GM23338 (cell line): ENCODE measurements around the gene YWHAQ. TPM values are rescaled to one million over a fixed set of nuclear protein-coding genes. Genes with fewer than 3 reads are reported as not detected.

Experiments used
- ATAC-seq: fragments of 200-7000 bp; cut with Tn5 transposase; 3 replicates; pipeline ENCODE4 v1.9.1; 2020
- DNase-seq: peaks from one replicate; pipeline ENCODE4 v3.0.0-alpha.2; 2015; ENCODE audit warnings: low spot score
- H2AFZ ChIP-seq: fragments of 200-600 bp; sonication (generic); 2 replicates; pipeline ENCODE4 v1.8.0; 2016; ENCODE audit warnings: antibody characterized with exemption, mild to moderate bottlenecking, moderate library complexity
- H3F3A ChIP-seq: fragments of 200-600 bp; sonication (generic); replicated peaks from 2 replicates; pipeline ENCODE4 v1.8.0; 2017; ENCODE audit warnings: antibody characterized with exemption, mixed run types, low read depth
- H3K27ac ChIP-seq: fragments of 200-600 bp; sonication (generic); 2 replicates; pipeline ENCODE4 v1.6.1; 2016; ENCODE audit warnings: low read depth
- H3K27me3 ChIP-seq: fragments of 200-600 bp; sonication (generic); 2 replicates; pipeline ENCODE4 v1.8.0; 2016; ENCODE audit warnings: mild to moderate bottlenecking, mixed run types, moderate library complexity; ENCODE audit not compliant: insufficient read depth
- H3K36me3 ChIP-seq: fragments of 200-600 bp; sonication (generic); 2 replicates; pipeline ENCODE4 v1.8.0; 2016; ENCODE audit warnings: mild to moderate bottlenecking; ENCODE audit not compliant: insufficient read depth
- H3K4me1 ChIP-seq: fragments of 200-600 bp; sonication (generic); 2 replicates; pipeline ENCODE4 v1.8.0; 2016; ENCODE audit warnings: mild to moderate bottlenecking, moderate library complexity; ENCODE audit not compliant: insufficient read depth
- H3K4me2 ChIP-seq: fragments of 200-600 bp; sonication (generic); 2 replicates; pipeline ENCODE4 v1.7.1; 2017; ENCODE audit warnings: mixed run types
- H3K4me3 ChIP-seq: fragments of 200-600 bp; sonication (generic); 2 replicates; pipeline ENCODE4 v1.6.1; 2016; ENCODE audit warnings: mixed run types
- H3K79me2 ChIP-seq: fragments of 200-600 bp; sonication (generic); replicated peaks from 2 replicates; pipeline ENCODE4 v1.8.0; 2017; ENCODE audit warnings: mild to moderate bottlenecking; ENCODE audit not compliant: insufficient read depth
- H3K9me2 ChIP-seq: fragments of 200-600 bp; sonication (generic); 2 replicates; pipeline ENCODE4 v1.8.0; 2017; ENCODE audit not compliant: insufficient read depth
- H4K20me1 ChIP-seq: fragments of 200-600 bp; sonication (generic); replicated peaks from 2 replicates; pipeline ENCODE4 v1.8.0; 2017; ENCODE audit warnings: mild to moderate bottlenecking; ENCODE audit not compliant: insufficient read depth
- H3K27ac Mint-ChIP-seq: 2 replicates; pipeline ENCODE4 v1.8.0; 2020; ENCODE audit warnings: inconsistent platforms, mild to moderate bottlenecking, moderate library complexity, mixed read lengths
- H3K27me3 Mint-ChIP-seq: 3 replicates; pipeline ENCODE4 v1.8.0; 2022; ENCODE audit warnings: low read depth, mild to moderate bottlenecking, moderate library complexity, mixed read lengths, inconsistent platforms; ENCODE audit not compliant: insufficient read depth, poor library complexity
- H3K36me3 Mint-ChIP-seq: 3 replicates; pipeline ENCODE4 v1.8.0; 2021; ENCODE audit warnings: low read depth, mild to moderate bottlenecking, inconsistent platforms, moderate library complexity, mixed read lengths
- H3K4me1 Mint-ChIP-seq: 3 replicates; pipeline ENCODE4 v1.8.0; 2020; ENCODE audit warnings: mild to moderate bottlenecking, inconsistent platforms, mixed read lengths
- H3K4me3 Mint-ChIP-seq: 3 replicates; pipeline ENCODE4 v1.8.0; 2021; ENCODE audit warnings: moderate library complexity, mild to moderate bottlenecking, inconsistent platforms, mixed read lengths
- H3K9me3 Mint-ChIP-seq: 3 replicates; pipeline ENCODE4 v1.8.0; 2020; ENCODE audit warnings: moderate library complexity, mild to moderate bottlenecking, inconsistent platforms, mixed read lengths
- CREB1 ChIP-seq: fragments of 250-450 bp; sonication (Bioruptor Pico); IDR thresholded peaks from 2 replicates; pipeline ENCODE4 v1.5.0; 2020; ENCODE audit warnings: low read depth, mild to moderate bottlenecking, moderate library complexity
- CTCF ChIP-seq, 2 experiments: fragments of 200-600 bp in 1 of 2; sonication (generic) in 1 of 2; conservative IDR thresholded peaks; 2 replicates each; pipeline versions ENCODE4 v1.5.1 to v1.6.1; 2016 to 2017; ENCODE audit warnings: antibody characterized with exemption in 2 of 2, low read depth in 2 of 2, mild to moderate bottlenecking in 2 of 2, moderate library complexity in 1 of 2
- ETS1 ChIP-seq: IDR thresholded peaks from 2 replicates; pipeline ENCODE4 v1.6.1; 2016; ENCODE audit warnings: antibody characterized with exemption
- EZH2 ChIP-seq: fragments of 200-600 bp; sonication (generic); IDR thresholded peaks from one replicate; pipeline ENCODE4 v1.8.0; 2017; ENCODE audit warnings: antibody characterized with exemption, mild to moderate bottlenecking, low read depth; ENCODE audit not compliant: unreplicated experiment
- EZH2phosphoT487 ChIP-seq: fragments of 200-600 bp; sonication (generic); IDR thresholded peaks from one replicate; pipeline ENCODE4 v1.8.1; 2018; ENCODE audit warnings: antibody characterized with exemption; ENCODE audit not compliant: unreplicated experiment
- JUNB ChIP-seq: IDR thresholded peaks from one replicate; pipeline ENCODE4 v1.6.1; 2016; ENCODE audit warnings: antibody characterized with exemption; ENCODE audit not compliant: unreplicated experiment
- NANOG ChIP-seq: IDR thresholded peaks from 2 replicates; pipeline ENCODE4 v1.6.1; 2016; ENCODE audit warnings: antibody characterized with exemption, borderline replicate concordance
- POLR2AphosphoS5 ChIP-seq: IDR thresholded peaks from 2 replicates; pipeline ENCODE4 v1.6.1; 2016; ENCODE audit warnings: antibody characterized with exemption, low read depth
- REST ChIP-seq: IDR thresholded peaks from one replicate; pipeline ENCODE4 v1.6.1; 2018; ENCODE audit warnings: antibody characterized with exemption; ENCODE audit not compliant: unreplicated experiment
- STAT1 ChIP-seq: IDR thresholded peaks from one replicate; pipeline ENCODE4 v1.6.1; 2016; ENCODE audit warnings: antibody characterized with exemption; ENCODE audit not compliant: unreplicated experiment
- ZNF114 ChIP-seq: fragments of 250-450 bp; sonication (Bioruptor Pico); IDR thresholded peaks from 2 replicates; pipeline ENCODE4 v1.5.0; 2020; ENCODE audit warnings: mild to moderate bottlenecking, moderate library complexity
- ZNF331 ChIP-seq: fragments of 250-450 bp; sonication (Bioruptor Pico); IDR thresholded peaks from 2 replicates; pipeline ENCODE4 v1.5.0; 2020; ENCODE audit warnings: low read depth, mild to moderate bottlenecking, moderate library complexity
- ZNF462 ChIP-seq: fragments of 250-450 bp; sonication (Bioruptor Pico); IDR thresholded peaks from 2 replicates; pipeline ENCODE4 v1.5.0; 2020; ENCODE audit warnings: mild to moderate bottlenecking, moderate library complexity
- polyA plus RNA-seq: library from polyadenylated mRNA; unstranded; fragments of >200 nt; fragmentation: Nextera tagmentation; extraction: Ambion mirVana; gene quantifications from 2 replicates; pipeline ENCODE4 v1.2.1, GENCODE V29; 2016
- total RNA-seq: library from RNA; depleted of rRNA; stranded (reverse); fragments of >200 nt; shearing (Covaris generic); gene quantifications from 2 replicates; pipeline ENCODE4 v1.2.3, GENCODE V29; 2014

Gene YWHAQ
- total and polyA plus RNA-seq, 2 experiments from 2014 or later = 295 to 464 TPM

GRCh38 chr2:9652267-9652666 lies 21.5 kb upstream of the YWHAQ start:
- ATAC-seq (no peak), DNase-seq (no peak)
- Histone ChIP-seq H3F3A (no peaks in the 10 kb centered on the region), H3K4me3 (no peak overlapping the region), H3K27ac (no peak overlapping the region), H3K4me1 (peaks cover 10% of the 10 kb centered on the region; the same call in 1 of the 2 replicates), H4K20me1 (no peaks in the 10 kb centered on the region), H3K9me2 (no peaks in the 10 kb centered on the region), H3K27me3 (no peaks in the 10 kb centered on the region), H3K4me2 (no peak overlapping the region), H2AFZ (no peak overlapping the region), H3K36me3 (no peaks in the 10 kb centered on the region), H3K79me2 (no peaks in the 10 kb centered on the region)
- Mint-ChIP-seq H3K27me3 (peaks cover 11% of the 10 kb centered on the region), H3K9me3 (no peaks in the 10 kb centered on the region), H3K4me1 (peaks cover 17% of the 10 kb centered on the region), H3K36me3 (no peaks in the 10 kb centered on the region), H3K27ac (no peak overlapping the region), H3K4me3 (no peak overlapping the region)
- TF ChIP-seq ZNF462 (CRISPR knock-in tag) = no peak
- TF ChIP-seq CREB1 (CRISPR knock-in tag) = no peak
- no peak for TF ChIP-seq ZNF114 (CRISPR knock-in tag)
- no peak for TF ChIP-seq REST
- TF ChIP-seq EZH2phosphoT487 = no peak
- no peak for TF ChIP-seq NANOG
- no peak for TF ChIP-seq ZNF331
- no peak for TF ChIP-seq JUNB
- TF ChIP-seq ETS1 = no peak
- TF ChIP-seq EZH2 = no peak
- no peak for TF ChIP-seq STAT1
- TF ChIP-seq POLR2AphosphoS5 = no peak
- no peak for TF ChIP-seq CTCF (conservative IDR thresholded peaks at IDR 0.05; ENCODE audit: low read depth in 2 of 2)
